Tongue (tissue), 2 donors: ENCODE measurements around the gene IL12RB2. TPM values are rescaled to one million over a fixed set of nuclear protein-coding genes. Genes with fewer than 3 reads are reported as not detected.

Source experiments
- DNase-seq: peaks from one replicate; pipeline ENCODE4 v3.0.0-alpha.2; 2015
- total RNA-seq: library from RNA; depleted of rRNA; stranded (reverse); fragments of >200 nt; gene quantifications from one replicate; pipeline ENCODE4 v1.2.3, GENCODE V29; 2014

IL12RB2 gene
- total RNA-seq, 1 donor from 2014 or later = 2.5 TPM

- no peak for DNase-seq
These were observed 41.0 kb downstream of the IL12RB2 start for GRCh38 chr1:67348586-67349252.

- DNase-seq = no peak
These were observed 43.1 kb downstream of the IL12RB2 start for GRCh38 chr1:67350783-67351182.

GRCh38 chr1:67352211-67352610, 44.5 kb downstream of the IL12RB2 start:
- DNase-seq = no peak

GRCh38 chr1:67355745-67356424, 48.2 kb downstream of the IL12RB2 start:
- no peak for DNase-seq

GRCh38 chr1:67359592-67359991, 51.9 kb downstream of the IL12RB2 start:
- DNase-seq = no peak

DNA sequence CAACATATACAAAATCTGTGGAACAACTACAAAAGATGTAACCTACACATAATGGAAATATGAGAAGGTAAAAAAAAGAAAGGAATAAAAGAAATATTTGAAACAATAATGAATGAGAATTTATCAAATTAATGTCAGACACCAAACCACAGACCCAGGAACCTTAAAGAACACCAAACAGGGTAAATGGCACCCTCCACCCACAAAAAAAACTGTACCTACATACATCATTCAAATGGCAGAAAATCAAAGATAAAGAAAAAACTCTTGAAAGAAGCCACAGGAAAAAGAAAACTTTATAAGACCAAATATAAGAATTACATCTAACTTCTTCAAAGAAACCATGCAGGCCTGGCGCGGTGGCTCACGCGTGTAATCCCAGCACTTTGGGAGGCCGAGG, 54.0 kb downstream of the IL12RB2 start:
- DNase-seq = no peak

DNA sequence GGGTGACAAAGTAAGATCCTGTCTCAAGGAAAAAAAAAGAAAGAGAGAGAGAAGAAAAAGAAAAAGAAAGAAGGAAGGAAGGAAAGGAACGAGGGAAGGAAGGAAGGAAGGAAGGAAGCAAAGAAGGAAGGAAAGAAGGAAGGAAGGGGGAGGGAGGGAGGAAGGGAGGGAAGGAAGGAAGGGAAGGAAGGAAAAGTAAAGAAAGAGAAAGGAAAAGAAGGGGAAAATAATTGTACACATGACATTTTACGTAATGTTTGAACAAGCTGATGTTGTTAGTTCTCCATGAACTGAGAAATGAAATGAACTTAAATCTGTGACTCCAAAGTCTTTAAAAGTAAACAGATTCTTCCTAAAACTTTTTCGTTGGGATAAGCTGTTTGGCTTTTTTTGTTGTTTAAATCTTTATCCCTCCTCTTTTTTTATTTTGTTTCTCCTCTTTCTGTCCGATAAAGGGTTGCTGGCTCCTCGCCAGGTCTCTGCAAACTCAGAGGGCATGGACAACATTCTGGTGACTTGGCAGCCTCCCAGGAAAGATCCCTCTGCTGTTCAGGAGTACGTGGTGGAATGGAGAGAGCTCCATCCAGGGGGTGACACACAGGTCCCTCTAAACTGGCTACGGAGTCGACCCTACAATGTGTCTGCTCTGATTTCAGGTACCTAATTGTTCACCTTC, 59.8 kb downstream of the IL12RB2 start:
- DNase-seq = peak; percentile 63

GRCh38 chr1:67368046-67368514, 60.4 kb downstream of the IL12RB2 start:
- no peak for DNase-seq

- DNase-seq = no peak
These were observed 63.4 kb downstream of the IL12RB2 start for GRCh38 chr1:67371043-67371442.

DNA sequence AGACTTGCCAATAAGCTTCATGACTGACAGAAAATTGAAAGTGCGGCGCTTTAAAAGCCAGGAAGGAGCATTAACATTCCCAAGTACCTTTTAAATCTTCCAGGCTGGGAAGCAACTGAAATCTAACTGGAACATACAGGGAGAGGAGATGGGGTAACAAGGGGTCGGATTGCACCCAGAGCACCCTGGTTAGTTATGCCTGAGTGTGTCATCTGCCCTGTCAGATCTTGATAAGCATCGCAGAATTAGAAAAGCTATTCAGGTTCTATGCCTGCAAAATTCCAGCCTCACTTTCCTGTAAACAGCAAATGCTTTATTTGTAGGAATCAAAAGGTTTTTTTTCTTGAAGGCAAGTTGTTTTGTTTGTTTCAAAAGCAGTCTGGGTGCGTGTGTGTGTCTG, 64.0 kb downstream of the IL12RB2 start:
- no peak for DNase-seq

DNA sequence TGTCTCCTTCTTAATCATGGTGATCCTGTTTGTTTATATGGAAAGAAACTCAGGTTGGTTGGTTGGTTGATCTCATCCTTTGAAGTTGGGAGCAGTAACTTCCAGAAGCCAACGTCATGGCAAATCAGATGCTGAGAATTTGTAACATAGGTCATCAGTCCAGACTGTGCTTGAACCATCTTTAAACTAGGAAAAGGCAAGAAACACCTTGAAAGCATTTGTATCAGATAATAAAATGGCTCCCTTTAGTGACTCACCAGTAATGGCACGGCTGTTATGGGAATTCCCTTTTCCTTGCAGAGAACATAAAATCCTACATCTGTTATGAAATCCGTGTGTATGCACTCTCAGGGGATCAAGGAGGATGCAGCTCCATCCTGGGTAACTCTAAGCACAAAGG, 64.5 kb downstream of the IL12RB2 start:
- DNase-seq = no peak

- DNase-seq = no peak
These were observed 65.2 kb downstream of the IL12RB2 start for GRCh38 chr1:67372898-67373297.

GRCh38 chr1:67376381-67376780, 68.7 kb downstream of the IL12RB2 start:
- DNase-seq = no peak

DNA sequence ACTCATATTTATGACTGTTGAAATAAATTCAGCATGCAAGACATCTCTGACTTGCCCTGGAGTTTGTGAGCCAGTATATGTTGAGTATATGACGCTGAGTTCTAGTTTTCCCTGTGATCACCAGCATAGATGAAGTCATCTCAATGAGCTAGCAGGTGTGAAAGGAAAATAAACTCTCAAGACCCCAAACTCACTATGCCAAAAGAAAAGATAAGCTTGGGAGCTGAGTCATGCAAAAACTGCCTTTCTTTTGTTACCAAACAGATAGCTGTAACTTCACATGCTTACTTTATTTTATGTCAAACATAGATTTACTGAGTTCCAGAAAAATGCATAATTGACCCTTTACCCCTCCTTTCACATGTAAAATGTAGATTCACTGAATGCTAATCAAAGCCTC, 69.6 kb downstream of the IL12RB2 start:
- no peak for DNase-seq

DNA sequence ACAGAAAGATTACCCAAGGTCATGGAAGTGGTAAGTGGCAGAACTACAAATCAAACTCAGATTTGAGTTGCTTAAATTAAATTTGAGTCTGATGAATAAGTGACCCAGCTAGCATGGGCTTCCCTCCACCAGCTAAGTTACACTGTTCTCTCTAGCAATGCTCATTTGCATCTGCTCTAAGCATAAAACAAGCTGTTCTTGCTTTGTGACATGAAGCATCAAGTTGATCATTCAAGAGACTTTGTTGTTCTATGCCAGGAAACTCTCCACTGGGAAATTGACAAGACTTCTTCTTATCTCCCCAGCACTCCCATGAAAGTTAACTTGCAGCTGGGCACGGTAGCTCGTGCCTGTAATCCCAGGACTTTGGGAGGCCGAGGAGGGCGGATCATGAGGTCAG, 73.5 kb downstream of the IL12RB2 start:
- no peak for DNase-seq

DNA sequence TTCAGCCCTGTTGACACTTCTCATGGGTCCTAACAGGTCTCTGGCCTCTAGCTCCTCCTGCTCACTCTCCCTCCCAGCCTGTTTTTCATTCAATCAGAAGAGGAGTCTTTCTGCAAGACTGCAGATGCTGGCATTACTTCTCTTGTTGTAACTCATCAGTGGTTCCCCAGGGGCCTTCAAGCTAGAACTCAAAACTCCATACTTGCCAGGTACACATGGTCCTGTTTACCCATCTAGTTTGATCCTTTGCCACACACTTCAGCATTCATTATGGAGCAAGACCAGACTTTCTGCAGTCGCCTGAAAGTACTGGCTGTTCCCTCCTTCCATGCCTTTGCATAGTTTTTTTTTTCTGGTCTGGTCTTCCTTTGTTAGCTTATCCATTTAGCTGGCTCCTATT, 74.6 kb downstream of the IL12RB2 start:
- DNase-seq = peak; percentile 84

GRCh38 chr1:67383999-67384638, 76.4 kb downstream of the IL12RB2 start:
- DNase-seq = no peak

GRCh38 chr1:67390041-67390887, 82.6 kb downstream of the IL12RB2 start:
- DNase-seq = no peak

- peak; percentile 35 for DNase-seq
These were observed 85.6 kb downstream of the IL12RB2 start for GRCh38 chr1:67393240-67393639.

DNA sequence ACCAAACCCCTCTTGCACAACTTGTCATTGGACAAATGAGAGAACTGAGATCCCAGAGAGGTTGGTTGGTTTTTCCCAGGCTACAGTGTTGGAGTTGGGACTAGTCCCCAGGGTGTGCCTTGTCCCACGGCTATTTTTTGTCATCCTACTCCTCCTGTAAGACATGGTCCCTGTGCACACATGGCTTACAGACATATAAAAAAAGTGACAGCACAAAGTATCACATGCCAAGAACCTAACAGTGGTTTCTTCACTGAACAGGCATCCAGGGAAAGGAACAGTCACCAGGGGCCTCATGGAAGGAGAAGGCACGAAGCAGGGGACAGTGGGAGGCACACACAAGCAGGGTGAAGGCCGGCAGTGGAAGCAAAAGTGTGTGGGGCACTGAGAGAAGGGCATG, 86.1 kb downstream of the IL12RB2 start:
- no peak for DNase-seq

- DNase-seq = no peak
These were observed 86.9 kb downstream of the IL12RB2 start for GRCh38 chr1:67394548-67394947.
